Omental fat pad (tissue), 4 donors: Measurements from ENCODE around the gene RNF217. TPM values are rescaled to one million over a fixed set of nuclear protein-coding genes. Genes with fewer than 3 reads are reported as not detected.
"Not testable (repeated sequence)": the region's sequence is repeated elsewhere in the genome, so short reads cannot be mapped to it uniquely, and the experiment has no call there.

Experiments used
- ATAC-seq: fragments of 150-250 bp; one replicate; pipeline ENCODE4 v1.9.1; 2016; ENCODE audit warnings: mild to moderate bottlenecking, moderate library complexity; ENCODE audit not compliant: low FRiP score
- DNase-seq: peaks from one replicate; pipeline ENCODE4 v3.0.0-alpha.2; 2019; ENCODE audit warnings: low spot score
- CTCF ChIP-seq, 3 donors: fragments of 450-650 bp; IDR thresholded peaks; one replicate each; pipeline ENCODE4 v1.5.1; 2016 to 2017; ENCODE audit warnings: antibody characterized with exemption in 3 of 3, mild to moderate bottlenecking in 3 of 3, moderate library complexity in 2 of 3
- total RNA-seq, 4 donors: library from RNA; depleted of rRNA; stranded (reverse); fragments of >200 nt; gene quantifications; one replicate each; pipeline ENCODE4 v1.1.0, GENCODE V29; 2016

RNF217 gene
- total RNA-seq, 4 donors from 2014 or later: 30.7 to 61.1 (median 38.4) TPM

GRCh38 chr6:125066140-125066539 is 103.9 kb downstream of the RNF217 start:
- TF ChIP-seq CTCF (IDR thresholded peaks at IDR 0.05): no peak
- ATAC-seq (no peak), DNase-seq (no peak)

- no peak for DNase-seq
- no peak for TF ChIP-seq CTCF (IDR thresholded peaks at IDR 0.05)
- ATAC-seq: no peak
These were observed 104.7 kb downstream of the RNF217 start for GRCh38 chr6:125066964-125067363.

GRCh38 chr6:125067552-125067951 is 105.3 kb downstream of the RNF217 start:
- DNase-seq: no peak
- no peak for ATAC-seq
- no peak for TF ChIP-seq CTCF (IDR thresholded peaks at IDR 0.05)

GRCh38 chr6:125073071-125073470 is 110.8 kb downstream of the RNF217 start:
- ATAC-seq: no peak
- no peak for DNase-seq
- TF ChIP-seq CTCF (IDR thresholded peaks at IDR 0.05): no peak

GRCh38 chr6:125074120-125074519 is 111.9 kb downstream of the RNF217 start:
- DNase-seq (no peak), ATAC-seq (no peak)
- TF ChIP-seq CTCF (IDR thresholded peaks at IDR 0.05): no peak

- not testable (repeated sequence) for ATAC-seq, DNase-seq
These were observed 112.8 kb downstream of the RNF217 start for GRCh38 chr6:125075073-125075472.

- DNase-seq: no peak
- TF ChIP-seq CTCF (IDR thresholded peaks at IDR 0.05): no peak
- no peak for ATAC-seq
These were observed 113.7 kb downstream of the RNF217 start for GRCh38 chr6:125075741-125076481.
